ENCODE data around the gene MBNL2. TPM values are rescaled to one million over a fixed set of nuclear protein-coding genes. Genes with fewer than 3 reads are reported as not detected.

Gene MBNL2
- total and polyA plus RNA-seq, 5 donors from 2014 or later, result 15.6 to 37.2 (median 17.6) TPM

GRCh38 chr13:97240788-97241734 lies 18.9 kb downstream of the MBNL2 start:
- H3K27ac Mint-ChIP-seq, result no peak overlapping the region
- no peaks in the 10 kb centered on the region for H3K9me3 Mint-ChIP-seq
- no peak overlapping the region for H3K4me3 ChIP-seq (ENCODE audit: low read depth, low read length)
- H3K9me3 ChIP-seq (ENCODE audit: control insufficient read depth in 2 of 2, low read length in 2 of 2), result no peaks in the 10 kb centered on the region
- H3K36me3 Mint-ChIP-seq, result peaks cover 39% of the 10 kb centered on the region
- H3K4me1 ChIP-seq (ENCODE audit: control insufficient read depth, insufficient read depth, low read length, poor library complexity, severe bottlenecking), result peaks cover 8% of the 10 kb centered on the region
- H3K27ac ChIP-seq (ENCODE audit: insufficient read depth, low read length, poor library complexity, severe bottlenecking), result no peak overlapping the region
- DNase-seq, result no peak
- H3K27me3 ChIP-seq (ENCODE audit: control insufficient read depth, insufficient read depth, low read length), result no peaks in the 10 kb centered on the region
- H3K4me3 Mint-ChIP-seq, result no peak overlapping the region
- H3K36me3 ChIP-seq (ENCODE audit: control insufficient read depth, insufficient read depth, low read length), result no peaks in the 10 kb centered on the region
- ATAC-seq (ENCODE audit: low read depth in 2 of 2), result no peak
- H3K4me1 Mint-ChIP-seq, result peaks cover 41 to 73% (median 52%) of the 10 kb centered on the region in 4 donors
- no peaks in the 10 kb centered on the region for H3K27me3 Mint-ChIP-seq

GRCh38 chr13:97241761-97242160 lies 19.6 kb downstream of the MBNL2 start:
- H3K9me3 ChIP-seq (ENCODE audit: control insufficient read depth in 2 of 2, low read length in 2 of 2), result no peaks in the 10 kb centered on the region
- peaks cover 39% of the 10 kb centered on the region for H3K36me3 Mint-ChIP-seq
- H3K4me1 Mint-ChIP-seq, result peaks cover 38 to 69% (median 45%) of the 10 kb centered on the region in 4 donors
- no peak overlapping the region for H3K27ac Mint-ChIP-seq
- ATAC-seq (ENCODE audit: low read depth in 2 of 2), result no peak
- H3K27me3 Mint-ChIP-seq, result no peaks in the 10 kb centered on the region
- H3K4me3 Mint-ChIP-seq, result no peak overlapping the region
- no peaks in the 10 kb centered on the region for H3K9me3 Mint-ChIP-seq
- H3K4me1 ChIP-seq (ENCODE audit: control insufficient read depth, insufficient read depth, low read length, poor library complexity, severe bottlenecking), result peaks cover 8% of the 10 kb centered on the region
- H3K36me3 ChIP-seq (ENCODE audit: control insufficient read depth, insufficient read depth, low read length), result no peaks in the 10 kb centered on the region
- no peaks in the 10 kb centered on the region for H3K27me3 ChIP-seq (ENCODE audit: control insufficient read depth, insufficient read depth, low read length)
- no peak overlapping the region for H3K27ac ChIP-seq (ENCODE audit: insufficient read depth, low read length, poor library complexity, severe bottlenecking)
- no peak overlapping the region for H3K4me3 ChIP-seq (ENCODE audit: low read depth, low read length)
- no peak for DNase-seq

GRCh38 chr13:97242755-97243497 lies 20.8 kb downstream of the MBNL2 start:
- Mint-ChIP-seq H3K4me1 (peaks cover 34 to 68% (median 41%) of the 10 kb centered on the region in 4 donors), H3K27me3 (no peaks in the 10 kb centered on the region), H3K27ac (peak overlapping the region in 2 of 3 donors; percentile 64 to 74), H3K36me3 (peaks cover 34% of the 10 kb centered on the region), H3K4me3 (no peak overlapping the region), H3K9me3 (no peaks in the 10 kb centered on the region)
- no peak overlapping the region for H3K4me3 ChIP-seq (ENCODE audit: low read depth, low read length)
- no peaks in the 10 kb centered on the region for H3K36me3 ChIP-seq (ENCODE audit: control insufficient read depth, insufficient read depth, low read length)
- no peaks in the 10 kb centered on the region for H3K27me3 ChIP-seq (ENCODE audit: control insufficient read depth, insufficient read depth, low read length)
- H3K9me3 ChIP-seq (ENCODE audit: control insufficient read depth in 2 of 2, low read length in 2 of 2), result no peaks in the 10 kb centered on the region
- DNase-seq (no peak), ATAC-seq (ENCODE audit: low read depth in 2 of 2) (no peak)
- H3K4me1 ChIP-seq (ENCODE audit: control insufficient read depth, insufficient read depth, low read length, poor library complexity, severe bottlenecking), result peaks cover 8% of the 10 kb centered on the region
- H3K27ac ChIP-seq (ENCODE audit: insufficient read depth, low read length, poor library complexity, severe bottlenecking), result no peak overlapping the region

GRCh38 chr13:97243915-97244781 lies 22.0 kb downstream of the MBNL2 start:
- Histone ChIP-seq H3K36me3 (ENCODE audit: control insufficient read depth, insufficient read depth, low read length) (no peaks in the 10 kb centered on the region), H3K4me3 (ENCODE audit: low read depth, low read length) (no peak overlapping the region), H3K27me3 (ENCODE audit: control insufficient read depth, insufficient read depth, low read length) (no peaks in the 10 kb centered on the region), H3K27ac (ENCODE audit: insufficient read depth, low read length, poor library complexity, severe bottlenecking) (no peak overlapping the region), H3K4me1 (ENCODE audit: control insufficient read depth, insufficient read depth, low read length, poor library complexity, severe bottlenecking) (no peaks in the 10 kb centered on the region), H3K9me3 (ENCODE audit: control insufficient read depth in 2 of 2, low read length in 2 of 2) (no peaks in the 10 kb centered on the region)
- no peak overlapping the region for H3K27ac Mint-ChIP-seq
- DNase-seq, result no peak
- H3K4me3 Mint-ChIP-seq, result no peak overlapping the region
- ATAC-seq (ENCODE audit: low read depth in 2 of 2), result no peak
- peaks cover 23% of the 10 kb centered on the region for H3K36me3 Mint-ChIP-seq
- peaks cover 26 to 58% (median 35%) of the 10 kb centered on the region in 4 donors for H3K4me1 Mint-ChIP-seq
- no peaks in the 10 kb centered on the region for H3K9me3 Mint-ChIP-seq
- H3K27me3 Mint-ChIP-seq, result no peaks in the 10 kb centered on the region

- Mint-ChIP-seq H3K27ac (no peak overlapping the region), H3K36me3 (peaks cover 26% of the 10 kb centered on the region), H3K9me3 (no peaks in the 10 kb centered on the region), H3K4me3 (no peak overlapping the region), H3K4me1 (peaks cover 26 to 58% (median 40%) of the 10 kb centered on the region in 4 donors), H3K27me3 (no peaks in the 10 kb centered on the region)
- no peaks in the 10 kb centered on the region for H3K4me1 ChIP-seq (ENCODE audit: control insufficient read depth, insufficient read depth, low read length, poor library complexity, severe bottlenecking)
- ATAC-seq (ENCODE audit: low read depth in 2 of 2) (no peak), DNase-seq (no peak)
- H3K27me3 ChIP-seq (ENCODE audit: control insufficient read depth, insufficient read depth, low read length), result no peaks in the 10 kb centered on the region
- H3K9me3 ChIP-seq (ENCODE audit: control insufficient read depth in 2 of 2, low read length in 2 of 2), result no peaks in the 10 kb centered on the region
- H3K36me3 ChIP-seq (ENCODE audit: control insufficient read depth, insufficient read depth, low read length), result no peaks in the 10 kb centered on the region
- H3K27ac ChIP-seq (ENCODE audit: insufficient read depth, low read length, poor library complexity, severe bottlenecking), result no peak overlapping the region
- no peak overlapping the region for H3K4me3 ChIP-seq (ENCODE audit: low read depth, low read length)
Observed at GRCh38 chr13:97245011-97245410, 22.9 kb downstream of the MBNL2 start.

- Mint-ChIP-seq H3K27ac (no peak overlapping the region), H3K9me3 (no peaks in the 10 kb centered on the region), H3K4me3 (no peak overlapping the region), H3K36me3 (peaks cover 22% of the 10 kb centered on the region), H3K4me1 (peaks cover 28 to 58% (median 39%) of the 10 kb centered on the region in 4 donors), H3K27me3 (no peaks in the 10 kb centered on the region)
- Histone ChIP-seq H3K27ac (ENCODE audit: insufficient read depth, low read length, poor library complexity, severe bottlenecking) (no peak overlapping the region), H3K36me3 (ENCODE audit: control insufficient read depth, insufficient read depth, low read length) (no peaks in the 10 kb centered on the region), H3K27me3 (ENCODE audit: control insufficient read depth, insufficient read depth, low read length) (no peaks in the 10 kb centered on the region), H3K4me1 (ENCODE audit: control insufficient read depth, insufficient read depth, low read length, poor library complexity, severe bottlenecking) (no peaks in the 10 kb centered on the region), H3K9me3 (ENCODE audit: control insufficient read depth in 2 of 2, low read length in 2 of 2) (no peaks in the 10 kb centered on the region), H3K4me3 (ENCODE audit: low read depth, low read length) (no peak overlapping the region)
- no peak for ATAC-seq (ENCODE audit: low read depth in 2 of 2)
- no peak for DNase-seq
Observed at GRCh38 chr13:97246596-97247158, 24.5 kb downstream of the MBNL2 start.

- Histone ChIP-seq H3K4me3 (ENCODE audit: low read depth, low read length) (no peak overlapping the region), H3K4me1 (ENCODE audit: control insufficient read depth, insufficient read depth, low read length, poor library complexity, severe bottlenecking) (no peaks in the 10 kb centered on the region), H3K27ac (ENCODE audit: insufficient read depth, low read length, poor library complexity, severe bottlenecking) (no peak overlapping the region), H3K27me3 (ENCODE audit: control insufficient read depth, insufficient read depth, low read length) (no peaks in the 10 kb centered on the region), H3K36me3 (ENCODE audit: control insufficient read depth, insufficient read depth, low read length) (no peaks in the 10 kb centered on the region), H3K9me3 (ENCODE audit: control insufficient read depth in 2 of 2, low read length in 2 of 2) (no peaks in the 10 kb centered on the region)
- Mint-ChIP-seq H3K27ac (no peak overlapping the region), H3K4me3 (no peak overlapping the region), H3K36me3 (peaks cover 12% of the 10 kb centered on the region), H3K27me3 (no peaks in the 10 kb centered on the region), H3K9me3 (no peaks in the 10 kb centered on the region), H3K4me1 (peaks cover 24 to 49% (median 37%) of the 10 kb centered on the region in 4 donors)
- no peak for ATAC-seq (ENCODE audit: low read depth in 2 of 2)
- no peak for DNase-seq
Observed at GRCh38 chr13:97248243-97248642, 26.1 kb downstream of the MBNL2 start.
